GM12892 (cell line): ENCODE results near the gene GNAS.

Experiments
- POLR2A ChIP-seq: IDR thresholded peaks from 2 replicates; pipeline ENCODE4 v1.6.1; 2011; ENCODE audit warnings: low read depth, low read length, control low read depth
- POLR2AphosphoS5 ChIP-seq: IDR thresholded peaks from 2 replicates; pipeline ENCODE4 v1.6.1; 2011; ENCODE audit warnings: low read depth, low read length, control low read depth
- TAF1 ChIP-seq: IDR thresholded peaks from 2 replicates; pipeline ENCODE4 v1.6.1; 2011; ENCODE audit warnings: low read depth, mild to moderate bottlenecking, control low read depth, low read length, borderline replicate concordance

GRCh38 chr20:58841539-58842264, 10.8 kb upstream of the GNAS start:
- TF ChIP-seq TAF1 (no peak), POLR2AphosphoS5 (no peak), POLR2A (no peak)
